GM12878 (cell line): ENCODE results near the gene CMTM1. TPM values are rescaled to one million over a fixed set of nuclear protein-coding genes. Genes with fewer than 3 reads are reported as not detected.
A peak's percentile ranks its signal among the peaks of the same experiment; 100 is the strongest.

Experiments
- ATAC-seq: fragments of 200-7000 bp; cut with Tn5 transposase; 3 replicates; pipeline ENCODE4 v1.9.1; 2020; ENCODE audit warnings: mild to moderate bottlenecking, moderate library complexity
- BruUV-seq: library from RNA; stranded (reverse); fragments of 400-500 nt; replicated peaks from 2 replicates; lab custom pipeline; 2021; lab: Mats Ljungman, UMichigan
- CTCF ChIA-PET: fragments of 300-600 bp; sonication (Branson Sonifier 250); formaldehyde crosslinking; extraction: SDS; loops from one replicate; lab custom pipeline; 2021; ENCODE audit warnings: inconsistent platforms; lab: Yijun Ruan, JAX
- POLR2A ChIA-PET: fragments of 350-600 bp; formaldehyde crosslinking; extraction: SDS; loops from one replicate; lab custom pipeline; 2021; ENCODE audit warnings: inconsistent platforms; lab: Charles Lee
- RAD21 ChIA-PET: fragments of 300-600 bp; sonication (Branson Sonifier 250); formaldehyde crosslinking; loops from one replicate; lab custom pipeline; 2023; ENCODE audit warnings: antibody characterized with exemption; ENCODE audit not compliant: unreplicated experiment; lab: Charles Lee
- SMC1A ChIA-PET: fragments of 300-600 bp; sonication (Branson Sonifier 250); formaldehyde crosslinking; loops from one replicate; lab custom pipeline; 2023; ENCODE audit not compliant: unreplicated experiment, uncharacterized antibody; lab: Charles Lee
- DNase-seq: peaks from one replicate; pipeline ENCODE4 v3.0.0-alpha.2; 2011; ENCODE audit warnings: low read depth, low spot score
- FAIRE-seq: peaks from 3 replicates; lab custom pipeline; 2011; peaks lifted over from hg19 to GRCh38; lab: Jason Lieb, UNC
- H2AFZ ChIP-seq: 2 replicates; pipeline ENCODE4 v1.6.0; 2011; ENCODE audit warnings: low read depth, low read length, control low read depth; ENCODE audit not compliant: control insufficient read depth
- H3K27ac ChIP-seq: 2 replicates; pipeline ENCODE4 v1.5.1; 2011; ENCODE audit warnings: control low read depth; ENCODE audit not compliant: control insufficient read depth, insufficient read depth
- H3K27me3 ChIP-seq, 2 experiments: replicated peaks in 1 of 2; 2 replicates each; pipeline versions ENCODE4 v1.6.0 to v1.6.1; 2011; ENCODE audit warnings: low read length in 1 of 2; ENCODE audit not compliant: control insufficient read depth in 2 of 2, insufficient read depth in 2 of 2
- H3K36me3 ChIP-seq, 2 experiments: 2 replicates each; pipeline ENCODE4 v1.5.1; 2011; ENCODE audit warnings: low read length in 1 of 2; ENCODE audit not compliant: control insufficient read depth in 2 of 2, insufficient read depth in 2 of 2
- H3K4me1 ChIP-seq: 2 replicates; pipeline ENCODE4 v1.6.1; 2011; ENCODE audit warnings: mild to moderate bottlenecking, low read length, moderate library complexity, mixed read lengths; ENCODE audit not compliant: control insufficient read depth, insufficient read depth
- H3K4me2 ChIP-seq: 2 replicates; pipeline ENCODE4 v1.6.0; 2011; ENCODE audit warnings: control low read depth; ENCODE audit not compliant: control insufficient read depth, insufficient read depth
- H3K4me3 ChIP-seq: fragments of 200-600 bp; sonication (generic); 2 replicates; pipeline ENCODE4 v1.5.1; 2016
- H3K79me2 ChIP-seq: 2 replicates; pipeline ENCODE4 v1.6.0; 2011; ENCODE audit warnings: low read length; ENCODE audit not compliant: control insufficient read depth, insufficient read depth
- H3K9ac ChIP-seq: 2 replicates; pipeline ENCODE4 v1.8.0; 2011; ENCODE audit warnings: low read length, control low read depth, mixed read lengths; ENCODE audit not compliant: control insufficient read depth, insufficient read depth
- H3K9me3 ChIP-seq: replicated peaks from 3 replicates; pipeline ENCODE4 v1.5.1; 2011; ENCODE audit warnings: mild to moderate bottlenecking, low read length; ENCODE audit not compliant: control insufficient read depth, insufficient read depth
- H4K20me1 ChIP-seq: 2 replicates; pipeline ENCODE4 v1.6.0; 2011; ENCODE audit not compliant: control insufficient read depth, insufficient read depth
- ATF3 ChIP-seq: IDR thresholded peaks from 2 replicates; pipeline ENCODE4 v1.6.1; 2011; ENCODE audit warnings: low read depth, mild to moderate bottlenecking, low read length, moderate library complexity, borderline replicate concordance; ENCODE audit errors: extremely low read depth
- BHLHE40 ChIP-seq, 2 experiments: fragments of 450-650 bp in 1 of 2; IDR thresholded peaks; 2 replicates each; pipeline ENCODE4 v1.6.1; 2011 to 2017; ENCODE audit warnings: low read depth in 2 of 2, borderline replicate concordance in 1 of 2, improper control_type of control experiment in 1 of 2, low read length in 1 of 2, mild to moderate bottlenecking in 1 of 2
- CHD2 ChIP-seq: IDR thresholded peaks from 2 replicates; pipeline ENCODE4 v1.6.1; 2011; ENCODE audit warnings: low read depth, low read length, improper control_type of control experiment, borderline replicate concordance
- FOXK2 ChIP-seq: fragments of 450-650 bp; IDR thresholded peaks from 2 replicates; pipeline ENCODE4 v1.6.1; 2017; ENCODE audit warnings: mild to moderate bottlenecking, moderate library complexity
- IKZF1 ChIP-seq: fragments of 450-650 bp; conservative IDR thresholded peaks from 2 replicates; pipeline ENCODE4 v1.6.1; 2017; ENCODE audit warnings: antibody characterized with exemption, mild to moderate bottlenecking
- IKZF2 ChIP-seq, 2 experiments: fragments of 450-650 bp; IDR thresholded peaks; 2 replicates each; pipeline ENCODE4 v1.6.1; 2017; ENCODE audit warnings: mild to moderate bottlenecking in 2 of 2, moderate library complexity in 2 of 2
- NR2C1 ChIP-seq: fragments of 450-650 bp; IDR thresholded peaks from 2 replicates; pipeline ENCODE4 v1.6.1; 2017; ENCODE audit warnings: antibody characterized with exemption, mild to moderate bottlenecking, moderate library complexity
- POU2F2 ChIP-seq: IDR thresholded peaks from 3 replicates; pipeline ENCODE4 v1.6.1; 2011; ENCODE audit warnings: low read depth, mild to moderate bottlenecking, low read length, borderline replicate concordance
- REST ChIP-seq: IDR thresholded peaks from 2 replicates; pipeline ENCODE4 v1.6.1; 2012; ENCODE audit warnings: mild to moderate bottlenecking, low read depth, low read length
- RFX5 ChIP-seq: IDR thresholded peaks from 2 replicates; pipeline ENCODE4 v1.6.1; 2011; ENCODE audit warnings: low read depth, low read length, improper control_type of control experiment
- RUNX3 ChIP-seq: IDR thresholded peaks from 2 replicates; pipeline ENCODE4 v1.6.1; 2012; ENCODE audit warnings: low read length, inconsistent platforms
- SMARCA5 ChIP-seq: fragments of 450-650 bp; IDR thresholded peaks from 2 replicates; pipeline ENCODE4 v1.6.1; 2017; ENCODE audit warnings: mild to moderate bottlenecking
- STAT3 ChIP-seq: IDR thresholded peaks from 2 replicates; pipeline ENCODE4 v1.6.1; 2011; ENCODE audit warnings: low read depth, low read length, improper control_type of control experiment
- TAF1 ChIP-seq: IDR thresholded peaks from 2 replicates; pipeline ENCODE4 v1.6.1; 2011; ENCODE audit warnings: mild to moderate bottlenecking, low read depth, low read length, borderline replicate concordance
- TBL1XR1 ChIP-seq: IDR thresholded peaks from 2 replicates; pipeline ENCODE4 v1.6.1; 2012; ENCODE audit warnings: low read depth, low read length, improper control_type of control experiment
- WRNIP1 ChIP-seq: IDR thresholded peaks from 2 replicates; pipeline ENCODE4 v1.6.1; 2011; ENCODE audit warnings: low read depth, low read length, improper control_type of control experiment, borderline replicate concordance
- ZNF592 ChIP-seq: fragments of 450-650 bp; IDR thresholded peaks from 2 replicates; pipeline ENCODE4 v1.6.1; 2017; ENCODE audit warnings: mild to moderate bottlenecking, moderate library complexity
- WGBS: methylation state at CpG from one replicate; pipeline ENCODE4 v1.1.6; 2016; ENCODE audit warnings: low lambda C conversion rate; ENCODE audit not compliant: insufficient replicate concordance, insufficient coverage; ENCODE audit errors: missing lambda C conversion rate; 5-methylcytosine and 5-hydroxymethylcytosine counted together
- in situ Hi-C: fragments of 300-500 bp; cut with MboI; formaldehyde crosslinking; loops from 9 replicates; pipeline ENCODE4 v1.14.3; 2018; ENCODE audit warnings: mixed read lengths
- intact Hi-C: fragments of 100-400 bp; cut with micrococcal nuclease; formaldehyde crosslinking; loops from one replicate; pipeline ENCODE4 v1.14.2; 2022; ENCODE audit not compliant: unreplicated experiment
- polyA plus RNA-seq, 11 experiments: library from polyadenylated mRNA; depleted of rRNA in 4 of 11; unstranded in 6 of 11; stranded (reverse) in 5 of 11; fragments of >200 nt; fragmentation: Nextera tagmentation in 4 of 11; fragmentation: Illumina TruSeq in 1 of 11; extraction: Ambion mirVana in 4 of 11; extraction: Trizol in 1 of 11; gene quantifications; 1 replicate in 1 of 11; 2 replicates in 10 of 11; pipeline versions ENCODE4 v1.2.1 to v1.2.3, GENCODE V29; 2011 to 2016; ENCODE audit warnings: inconsistent platforms in 2 of 11, missing spikeins in 2 of 11, low read depth in 1 of 11
- total RNA-seq, 4 experiments: library from RNA; depleted of rRNA in 3 of 4; stranded (reverse); fragments of >200 nt in 3 of 4; fragmentation: Illumina TruSeq in 1 of 4; extraction: Trizol in 1 of 4; gene quantifications; 2 replicates each; pipeline versions ENCODE4 v1.2.1 to v1.2.3, GENCODE V29; 2013 to 2021

Gene CMTM1
- total and polyA plus RNA-seq, 10 of the 15 experiments (the other 5 are each of a cell fraction or from before 2014, with no cell fraction given), result 0.09 to 3.0 (median 1.4) TPM; not detected in 2

- H3K9me3 ChIP-seq, result no peaks in the 10 kb centered on the region; the same call in 1 of the 3 replicates
- ATAC-seq (peak; percentile 49), FAIRE-seq (peak; percentile 88), DNase-seq (peak; percentile 11)
- H3K9ac ChIP-seq, result no peak overlapping the region
- H3K27me3 ChIP-seq, result no peaks in the 10 kb centered on the region
- H3K4me2 ChIP-seq, result peak overlapping the region; percentile 86
- intact Hi-C loops (loop anchor here (5.0 kb wide), 1 partner anchor 56 kb away; no protein-coding TSS in a partner anchor), in situ Hi-C loops (no loop called here)
- H3K36me3 ChIP-seq, result no peaks in the 10 kb centered on the region; a peak in 1 of 4 replicates
- ChIA-PET SMC1A (interaction anchor here (0.8 to 9.9 kb wide), 11 partner anchors 8 to 52 kb away, joined by 3 to 86 read pairs (median 7); no protein-coding TSS in a partner anchor), RAD21 (interaction anchor here (0.8 to 2.9 kb wide), 10 partner anchors 8 to 39 kb away, joined by 3 to 10 read pairs (median 4); no protein-coding TSS in a partner anchor), CTCF (interaction anchor here (1.2 to 4.9 kb wide), 7 partner anchors 10 to 57 kb away, joined by 4 to 35 read pairs (median 7); no protein-coding TSS in a partner anchor), POLR2A (interaction anchor here (0.7 to 4.9 kb wide), 6 partner anchors 11 to 47 kb away, joined by 3 to 24 read pairs (median 7); no protein-coding TSS in a partner anchor)
- H2AFZ ChIP-seq, result peak overlapping the region; percentile 48
- 22% methylated on average over 6 of the region's 6 CpGs for WGBS
- no peak overlapping the region for H3K4me3 ChIP-seq
- H3K4me1 ChIP-seq, result peaks cover 23% of the 10 kb centered on the region
- no peaks in the 10 kb centered on the region; the same call in 1 of the 2 replicates for H4K20me1 ChIP-seq
- no TSS peak for BruUV-seq
- H3K27ac ChIP-seq, result no peak overlapping the region; the same call in 1 of the 2 replicates
- H3K79me2 ChIP-seq, result peaks cover 4% of the 10 kb centered on the region; the same call in 1 of the 2 replicates
- TF ChIP-seq ZNF592 (no peak), IKZF2 (IDR thresholded peaks at IDR 0.05) (peak; percentile 39 to 45; a peak in 2 of 4 replicates), REST (no peak), ATF3 (no peak), RFX5 (no peak), TBL1XR1 (no peak), IKZF1 (peak; percentile 7; the same call in 1 of the 2 replicates), POU2F2 (no peak), WRNIP1 (no peak), CHD2 (no peak), FOXK2 (no peak), SMARCA5 (no peak), STAT3 (no peak), NR2C1 (no peak), BHLHE40 (IDR thresholded peaks at IDR 0.05; ENCODE audit: borderline replicate concordance in 1 of 2, low read depth in 2 of 2, low read length in 1 of 2) (no peak), TAF1 (no peak), RUNX3 (0 out of 2 replicates have a peak, but pooled peaks have one; percentile 5)
Observed at GRCh38 chr16:66551348-66551759, 14.9 kb upstream of the CMTM1 start.
